ENCODE measurements around the gene SPTLC3.
A peak's percentile ranks its signal among the peaks of the same experiment; 100 is the strongest.

The SPTLC3 gene

DNA sequence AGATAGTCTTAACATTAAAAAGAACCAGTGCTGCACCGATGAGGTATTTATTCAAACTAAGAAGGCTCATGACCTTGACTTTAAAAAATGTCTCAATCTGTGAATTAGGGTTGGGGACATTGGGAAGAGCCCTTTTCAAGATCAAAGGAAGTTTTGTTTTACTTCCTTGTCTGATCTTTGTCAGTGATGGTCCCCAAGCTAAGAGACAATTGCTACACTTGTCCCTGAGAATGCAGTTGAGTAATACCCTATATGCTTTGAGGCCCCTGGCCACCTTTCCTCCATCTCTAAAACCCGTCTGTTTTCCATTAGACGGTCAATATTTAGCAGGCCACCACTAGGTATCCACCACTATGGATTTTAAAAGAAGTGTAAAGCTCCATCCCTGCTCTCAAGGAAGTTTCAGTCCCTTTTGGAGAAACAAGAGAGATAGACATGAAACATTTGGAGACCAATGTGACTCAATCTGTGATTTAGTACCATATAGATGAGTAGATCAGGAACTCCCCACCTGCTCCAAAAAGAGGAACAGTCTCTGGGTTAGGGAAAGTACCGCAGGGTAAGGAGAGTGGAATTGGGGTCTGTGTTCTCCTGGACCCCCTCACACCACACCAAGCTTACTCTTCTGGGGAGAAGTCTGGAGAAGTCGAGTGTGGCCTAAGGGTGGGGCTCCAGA lies 113.2 kb downstream of the SPTLC3 start:
- H3K4me1 ChIP-seq (ENCODE audit: control insufficient read depth, insufficient read depth, low read length), result peaks cover 12% of the 10 kb centered on the region
- no peak overlapping the region for H3K9ac ChIP-seq (ENCODE audit: low read length)
- H3K9me3 ChIP-seq (ENCODE audit: control insufficient read depth, low read length), result no peaks in the 10 kb centered on the region

DNA sequence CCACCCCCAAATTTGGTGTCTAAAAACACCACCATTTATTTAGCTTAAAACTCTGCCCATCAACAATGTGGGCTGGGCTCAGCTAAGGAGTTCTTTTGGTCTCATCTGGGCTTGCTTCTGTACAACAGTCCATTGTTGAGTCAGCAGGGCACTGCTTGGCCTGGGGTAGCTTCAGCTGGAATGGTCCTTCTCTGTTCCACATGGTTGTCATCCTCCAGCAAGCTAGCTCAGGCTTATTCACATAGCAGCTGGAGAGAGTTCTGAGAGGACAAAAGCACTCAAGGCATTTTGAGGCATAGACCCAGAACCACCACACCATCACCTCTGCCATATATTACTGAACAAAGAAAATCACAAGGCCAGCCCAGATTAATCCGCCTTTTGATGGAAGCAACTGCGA lies 116.7 kb downstream of the SPTLC3 start:
- DNase-seq (ENCODE audit: low read depth), result no peak
- Histone ChIP-seq H3K9me3 (ENCODE audit: control insufficient read depth, low read length) (peaks cover 4% of the 10 kb centered on the region), H3K36me3 (ENCODE audit: control insufficient read depth, insufficient read depth, low read length, severe bottlenecking) (no peaks in the 10 kb centered on the region), H3K27me3 (replicated peaks; ENCODE audit: control insufficient read depth, insufficient read depth, low read length) (no peaks in the 10 kb centered on the region), H3K4me1 (ENCODE audit: control insufficient read depth, insufficient read depth, low read length) (no peaks in the 10 kb centered on the region), H3K9ac (ENCODE audit: low read length) (no peak overlapping the region), H3K4me3 (ENCODE audit: low read length) (no peak overlapping the region)

More for the DNA sequence above, 113.2 kb downstream of the SPTLC3 start:
- no peak for DNase-seq (ENCODE audit: low read depth)
- H3K27me3 ChIP-seq (replicated peaks; ENCODE audit: control insufficient read depth, insufficient read depth, low read length), result no peaks in the 10 kb centered on the region
- H3K4me3 ChIP-seq (ENCODE audit: low read length), result no peak overlapping the region
- H3K36me3 ChIP-seq (ENCODE audit: control insufficient read depth, insufficient read depth, low read length, severe bottlenecking), result no peaks in the 10 kb centered on the region

DNA sequence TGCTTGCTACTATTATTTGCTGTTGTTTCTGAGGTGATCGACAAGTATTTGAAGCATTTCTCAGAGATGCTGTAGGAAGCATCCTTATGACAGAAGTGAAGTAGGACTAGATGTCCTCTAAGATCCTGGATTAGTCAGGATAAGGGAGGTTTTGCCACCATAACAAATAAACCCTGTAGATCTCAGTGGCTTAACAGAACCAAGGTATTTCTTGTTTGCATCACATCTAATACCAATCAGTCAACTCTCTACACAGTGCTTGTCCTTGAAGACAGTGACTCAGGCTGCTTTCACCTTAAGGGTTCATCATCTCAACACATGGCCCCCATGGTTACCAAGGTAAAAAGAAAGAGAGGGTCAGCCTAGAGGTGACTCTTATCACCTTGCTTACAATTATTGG lies 119.4 kb downstream of the SPTLC3 start:
- H3K9ac ChIP-seq (ENCODE audit: low read length), result no peak overlapping the region
- no peaks in the 10 kb centered on the region for H3K27me3 ChIP-seq (replicated peaks; ENCODE audit: control insufficient read depth, insufficient read depth, low read length)
- no peak for DNase-seq (ENCODE audit: low read depth)
- peaks cover 4% of the 10 kb centered on the region for H3K9me3 ChIP-seq (ENCODE audit: control insufficient read depth, low read length)
- H3K36me3 ChIP-seq (ENCODE audit: control insufficient read depth, insufficient read depth, low read length, severe bottlenecking), result no peaks in the 10 kb centered on the region
- no peaks in the 10 kb centered on the region for H3K4me1 ChIP-seq (ENCODE audit: control insufficient read depth, insufficient read depth, low read length)
- H3K4me3 ChIP-seq (ENCODE audit: low read length), result no peak overlapping the region

GRCh38 chr20:13130061-13130706 lies 121.4 kb downstream of the SPTLC3 start:
- DNase-seq (ENCODE audit: low read depth), result no peak

DNA sequence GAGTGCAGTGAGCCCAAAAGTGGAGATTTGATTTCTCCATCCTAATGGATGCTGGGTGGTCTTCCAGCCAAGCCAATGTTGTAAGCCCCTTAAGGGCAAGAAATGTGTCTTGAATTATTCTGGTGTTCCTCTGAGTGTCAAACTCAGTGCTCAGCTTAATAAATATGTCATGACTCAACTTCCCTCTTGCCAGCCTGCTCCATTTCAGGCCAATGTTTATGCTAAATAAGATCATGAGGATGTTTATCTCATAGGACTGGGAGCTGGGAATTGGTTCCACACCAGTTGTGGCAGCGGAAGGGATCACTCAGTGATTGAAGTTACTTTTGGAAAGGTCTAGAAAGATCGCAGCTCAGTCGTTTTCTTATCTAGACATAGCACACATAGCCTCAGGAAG lies 121.9 kb downstream of the SPTLC3 start:
- Histone ChIP-seq H3K9ac (ENCODE audit: low read length) (no peak overlapping the region), H3K9me3 (ENCODE audit: control insufficient read depth, low read length) (peaks cover 4% of the 10 kb centered on the region), H3K36me3 (ENCODE audit: control insufficient read depth, insufficient read depth, low read length, severe bottlenecking) (no peaks in the 10 kb centered on the region), H3K27me3 (replicated peaks; ENCODE audit: control insufficient read depth, insufficient read depth, low read length) (no peaks in the 10 kb centered on the region), H3K4me1 (ENCODE audit: control insufficient read depth, insufficient read depth, low read length) (no peaks in the 10 kb centered on the region), H3K4me3 (ENCODE audit: low read length) (no peak overlapping the region)
- no peak for DNase-seq (ENCODE audit: low read depth)

More at GRCh38 chr20:13130061-13130706, 121.4 kb downstream of the SPTLC3 start:
- H3K9ac ChIP-seq (ENCODE audit: low read length), result no peak overlapping the region
- H3K9me3 ChIP-seq (ENCODE audit: control insufficient read depth, low read length), result peaks cover 4% of the 10 kb centered on the region
- no peaks in the 10 kb centered on the region for H3K4me1 ChIP-seq (ENCODE audit: control insufficient read depth, insufficient read depth, low read length)
- H3K4me3 ChIP-seq (ENCODE audit: low read length), result no peak overlapping the region
- no peaks in the 10 kb centered on the region for H3K36me3 ChIP-seq (ENCODE audit: control insufficient read depth, insufficient read depth, low read length, severe bottlenecking)
- no peaks in the 10 kb centered on the region for H3K27me3 ChIP-seq (replicated peaks; ENCODE audit: control insufficient read depth, insufficient read depth, low read length)

DNA sequence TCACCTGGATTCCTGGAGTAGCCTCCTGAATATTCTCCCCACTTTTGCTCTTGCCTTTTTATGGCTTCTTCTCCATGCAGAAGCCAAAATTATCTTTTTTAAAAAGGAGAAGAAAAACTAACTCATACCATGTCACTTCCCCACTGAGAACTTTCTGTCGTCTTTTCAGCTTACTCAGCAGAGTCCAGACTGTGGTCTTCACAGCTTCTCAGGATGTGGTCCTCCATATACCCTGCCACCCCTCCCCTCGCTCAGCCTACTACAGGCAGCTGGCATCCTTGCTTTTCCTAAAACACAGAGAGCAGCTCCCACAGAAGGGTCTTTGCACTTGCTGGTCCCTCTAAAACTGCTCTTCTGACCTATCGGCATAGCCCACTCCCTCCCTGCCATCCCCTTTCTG lies 122.9 kb downstream of the SPTLC3 start:
- no peak for DNase-seq (ENCODE audit: low read depth)
- Histone ChIP-seq H3K27me3 (replicated peaks; ENCODE audit: control insufficient read depth, insufficient read depth, low read length) (no peaks in the 10 kb centered on the region), H3K9ac (ENCODE audit: low read length) (no peak overlapping the region), H3K36me3 (ENCODE audit: control insufficient read depth, insufficient read depth, low read length, severe bottlenecking) (no peaks in the 10 kb centered on the region), H3K4me3 (ENCODE audit: low read length) (no peak overlapping the region), H3K9me3 (ENCODE audit: control insufficient read depth, low read length) (peaks cover 4% of the 10 kb centered on the region), H3K4me1 (ENCODE audit: control insufficient read depth, insufficient read depth, low read length) (no peaks in the 10 kb centered on the region)

GRCh38 chr20:13139459-13140150 lies 130.8 kb downstream of the SPTLC3 start:
- Histone ChIP-seq H3K9ac (ENCODE audit: low read length) (no peak overlapping the region), H3K36me3 (ENCODE audit: control insufficient read depth, insufficient read depth, low read length, severe bottlenecking) (no peaks in the 10 kb centered on the region), H3K27me3 (replicated peaks; ENCODE audit: control insufficient read depth, insufficient read depth, low read length) (no peaks in the 10 kb centered on the region), H3K4me3 (ENCODE audit: low read length) (no peak overlapping the region), H3K4me1 (ENCODE audit: control insufficient read depth, insufficient read depth, low read length) (peaks cover 13% of the 10 kb centered on the region), H3K9me3 (ENCODE audit: control insufficient read depth, low read length) (no peaks in the 10 kb centered on the region)
- DNase-seq (ENCODE audit: low read depth), result no peak

- Histone ChIP-seq H3K4me3 (ENCODE audit: low read length) (no peak overlapping the region), H3K9me3 (ENCODE audit: control insufficient read depth, low read length) (no peaks in the 10 kb centered on the region), H3K9ac (ENCODE audit: low read length) (no peak overlapping the region), H3K36me3 (ENCODE audit: control insufficient read depth, insufficient read depth, low read length, severe bottlenecking) (no peaks in the 10 kb centered on the region), H3K4me1 (ENCODE audit: control insufficient read depth, insufficient read depth, low read length) (peaks cover 13% of the 10 kb centered on the region), H3K27me3 (replicated peaks; ENCODE audit: control insufficient read depth, insufficient read depth, low read length) (no peaks in the 10 kb centered on the region)
- DNase-seq (ENCODE audit: low read depth), result no peak
Observed at GRCh38 chr20:13140201-13140600, 131.4 kb downstream of the SPTLC3 start.

GRCh38 chr20:13140775-13141174 lies 132.0 kb downstream of the SPTLC3 start:
- Histone ChIP-seq H3K4me1 (ENCODE audit: control insufficient read depth, insufficient read depth, low read length) (peaks cover 13% of the 10 kb centered on the region), H3K27me3 (replicated peaks; ENCODE audit: control insufficient read depth, insufficient read depth, low read length) (no peaks in the 10 kb centered on the region), H3K4me3 (ENCODE audit: low read length) (no peak overlapping the region), H3K9ac (ENCODE audit: low read length) (no peak overlapping the region), H3K36me3 (ENCODE audit: control insufficient read depth, insufficient read depth, low read length, severe bottlenecking) (no peaks in the 10 kb centered on the region), H3K9me3 (ENCODE audit: control insufficient read depth, low read length) (no peaks in the 10 kb centered on the region)
- no peak for DNase-seq (ENCODE audit: low read depth)

GRCh38 chr20:13141546-13141945 lies 132.8 kb downstream of the SPTLC3 start:
- no peaks in the 10 kb centered on the region for H3K27me3 ChIP-seq (replicated peaks; ENCODE audit: control insufficient read depth, insufficient read depth, low read length)
- no peak overlapping the region for H3K9ac ChIP-seq (ENCODE audit: low read length)
- DNase-seq (ENCODE audit: low read depth), result peak; percentile 62
- H3K9me3 ChIP-seq (ENCODE audit: control insufficient read depth, low read length), result no peaks in the 10 kb centered on the region
- peaks cover 13% of the 10 kb centered on the region for H3K4me1 ChIP-seq (ENCODE audit: control insufficient read depth, insufficient read depth, low read length)
- no peak overlapping the region for H3K4me3 ChIP-seq (ENCODE audit: low read length)
- H3K36me3 ChIP-seq (ENCODE audit: control insufficient read depth, insufficient read depth, low read length, severe bottlenecking), result no peaks in the 10 kb centered on the region

DNA sequence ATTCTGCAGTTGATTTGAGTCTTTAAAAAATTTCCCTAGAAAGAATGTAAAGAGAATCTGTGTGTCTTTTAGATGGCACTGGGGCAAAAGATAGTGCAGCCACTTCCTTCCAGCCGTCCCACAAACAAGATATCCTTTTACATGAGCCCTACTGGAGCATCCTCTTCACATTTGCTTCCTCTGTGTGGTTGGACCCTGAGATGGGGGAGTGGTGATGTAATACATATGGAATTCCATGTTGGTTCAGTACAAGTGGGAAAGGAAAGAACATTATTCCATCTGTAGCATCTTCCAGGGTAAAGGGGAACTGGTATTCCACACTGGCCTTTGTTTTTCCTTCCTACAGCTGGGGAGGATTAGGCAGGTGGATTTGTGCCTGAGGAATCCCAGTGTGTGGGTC lies 133.4 kb downstream of the SPTLC3 start:
- Histone ChIP-seq H3K9ac (ENCODE audit: low read length) (no peak overlapping the region), H3K4me1 (ENCODE audit: control insufficient read depth, insufficient read depth, low read length) (peaks cover 19% of the 10 kb centered on the region), H3K9me3 (ENCODE audit: control insufficient read depth, low read length) (no peaks in the 10 kb centered on the region), H3K4me3 (ENCODE audit: low read length) (no peak overlapping the region), H3K27me3 (replicated peaks; ENCODE audit: control insufficient read depth, insufficient read depth, low read length) (no peaks in the 10 kb centered on the region), H3K36me3 (ENCODE audit: control insufficient read depth, insufficient read depth, low read length, severe bottlenecking) (no peaks in the 10 kb centered on the region)
- no peak for DNase-seq (ENCODE audit: low read depth)

All from adipocyte (in vitro differentiated cells).